ENCODE measurements around the gene USP28.
A peak's percentile ranks its signal among the peaks of the same experiment; 100 is the strongest.
"Not testable (repeated sequence)": the region's sequence is repeated elsewhere in the genome, so short reads cannot be mapped to it uniquely, and the experiment has no call there.

The USP28 gene

DNA sequence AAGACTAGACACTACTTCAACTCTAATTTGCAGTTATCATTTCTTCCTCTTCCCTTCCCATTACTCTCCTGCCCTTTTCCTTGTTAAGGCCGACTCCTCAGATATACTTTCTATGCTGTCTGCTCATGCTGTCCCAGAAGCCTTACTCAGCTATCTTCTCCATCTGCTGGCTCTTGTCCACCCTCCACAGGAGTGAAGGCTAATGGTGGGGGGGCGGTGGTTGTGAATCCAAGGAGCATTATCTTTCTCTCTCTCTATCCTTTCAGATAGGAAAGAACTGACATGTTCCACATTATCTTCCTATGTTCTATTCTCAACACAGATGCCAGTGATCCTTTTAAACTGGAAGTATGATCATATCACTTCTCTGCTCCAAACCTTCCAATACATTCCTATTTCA lies 37.4 kb downstream of the USP28 start:
- no peak for DNase-seq (ENCODE audit: low spot score)

DNA sequence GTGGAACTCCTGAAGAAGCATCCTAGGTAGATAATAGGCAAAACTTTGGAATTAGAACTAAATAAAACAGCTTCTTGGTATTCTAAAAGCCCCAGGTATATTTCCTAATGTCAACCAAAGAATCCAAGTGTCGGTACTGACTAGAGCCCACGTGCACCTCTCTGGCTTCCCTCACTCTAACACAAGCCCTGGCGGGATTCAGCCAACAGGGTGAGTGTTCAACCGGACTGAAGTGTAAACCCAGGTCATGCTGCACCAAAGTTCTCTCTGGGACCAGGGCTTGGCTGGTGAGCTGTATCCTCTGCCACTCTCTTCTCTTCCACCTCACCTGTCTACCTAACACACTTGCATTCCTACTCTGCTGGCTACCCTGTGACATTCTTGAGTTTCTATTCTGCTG lies 40.1 kb downstream of the USP28 start:
- no peak for DNase-seq (ENCODE audit: low spot score)

DNA sequence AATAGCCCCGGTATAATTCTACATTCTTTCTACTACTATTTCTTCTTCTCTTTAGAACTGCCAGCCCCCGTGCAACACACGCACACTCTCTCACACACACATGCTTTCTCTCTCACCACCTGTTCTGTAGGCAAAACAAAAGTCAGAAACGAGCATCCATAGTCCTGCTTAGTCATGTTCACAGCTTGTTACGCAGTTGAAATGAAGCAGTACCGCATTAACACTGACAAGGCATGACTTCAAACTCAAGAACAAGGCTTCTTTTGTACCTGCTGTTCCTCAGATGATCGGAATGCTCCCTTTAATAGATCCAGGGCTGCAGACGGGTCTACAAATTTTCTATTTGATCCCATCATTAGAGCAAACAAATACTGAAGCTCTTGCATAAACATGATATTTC lies 42.2 kb downstream of the USP28 start:
- DNase-seq (ENCODE audit: low spot score): no peak

DNA sequence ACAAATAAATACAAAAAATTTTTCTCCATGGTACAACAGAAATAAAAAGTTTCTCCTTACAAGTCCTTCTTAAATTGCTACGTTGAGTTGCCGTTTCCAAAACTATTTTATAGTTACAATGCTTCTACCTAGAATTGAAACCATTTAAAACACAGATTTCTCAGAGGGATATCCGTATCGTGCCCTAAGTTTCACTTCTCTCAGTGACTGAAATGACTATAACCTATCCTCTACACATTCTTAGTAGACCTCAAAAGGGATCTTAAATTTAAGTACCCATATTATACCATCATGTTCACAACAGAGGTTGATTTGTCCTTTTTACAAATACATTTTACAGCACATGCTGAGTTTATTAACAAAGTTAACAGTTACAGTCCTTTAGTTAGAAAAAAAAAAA lies 44.1 kb downstream of the USP28 start:
- DNase-seq (ENCODE audit: low spot score): peak; percentile 16

DNA sequence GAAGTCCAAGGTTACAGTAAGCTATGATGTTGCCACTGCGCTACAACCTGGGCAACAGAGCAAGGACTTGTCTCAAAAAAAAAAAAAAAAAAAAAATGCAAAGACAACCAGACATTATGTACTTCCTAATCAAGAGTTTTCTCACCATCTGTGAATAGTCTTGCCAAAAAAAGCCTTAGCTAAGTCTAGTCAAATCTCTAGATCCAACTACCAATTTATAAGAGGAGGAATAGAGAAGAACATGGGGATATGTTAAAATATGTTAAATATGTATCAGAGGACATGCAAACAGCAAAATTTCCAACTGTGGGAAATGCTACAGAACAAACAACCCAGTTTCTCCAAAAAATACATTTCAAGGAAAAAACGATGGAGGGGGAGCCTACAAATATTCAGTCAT lies 45.6 kb downstream of the USP28 start:
- no peak for DNase-seq (ENCODE audit: low spot score)

DNA sequence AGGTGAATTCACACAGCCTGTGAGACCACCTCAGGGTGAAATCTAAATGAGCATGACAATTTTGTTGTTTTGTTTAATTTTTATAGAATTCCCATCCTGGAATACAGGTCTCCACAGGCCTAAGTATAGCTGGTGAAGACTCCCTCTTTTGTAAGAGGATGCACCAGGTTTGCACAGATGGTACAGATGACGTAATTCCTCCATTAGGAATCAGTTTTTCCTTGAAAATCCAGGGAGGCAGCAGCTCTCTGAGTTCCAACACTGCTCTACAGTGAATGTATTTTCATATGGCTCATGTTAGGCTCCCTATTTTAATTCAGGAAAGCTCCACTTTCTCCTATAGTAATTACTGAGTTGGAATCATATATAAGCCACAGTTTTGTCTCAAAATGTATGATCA lies 47.2 kb downstream of the USP28 start:
- no peak for DNase-seq (ENCODE audit: low spot score)

DNA sequence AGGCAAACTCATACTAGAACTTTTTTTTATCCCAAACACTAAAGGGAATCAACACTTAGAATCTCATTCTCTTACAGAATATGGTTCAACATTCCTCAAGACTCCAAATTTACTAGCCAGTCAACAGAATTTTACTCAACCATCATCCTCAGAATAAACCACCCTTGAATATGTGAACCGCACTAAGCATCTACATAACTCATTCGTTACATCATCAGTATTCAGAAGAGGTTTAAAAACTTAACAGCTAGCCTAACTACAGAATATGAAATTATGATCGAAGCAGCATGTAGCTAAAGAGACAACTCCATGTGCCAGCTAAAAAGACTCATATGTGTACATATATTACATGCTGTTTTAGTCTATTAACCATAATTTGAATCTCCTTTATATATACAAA lies 47.9 kb downstream of the USP28 start:
- no peak for DNase-seq (ENCODE audit: low spot score)

DNA sequence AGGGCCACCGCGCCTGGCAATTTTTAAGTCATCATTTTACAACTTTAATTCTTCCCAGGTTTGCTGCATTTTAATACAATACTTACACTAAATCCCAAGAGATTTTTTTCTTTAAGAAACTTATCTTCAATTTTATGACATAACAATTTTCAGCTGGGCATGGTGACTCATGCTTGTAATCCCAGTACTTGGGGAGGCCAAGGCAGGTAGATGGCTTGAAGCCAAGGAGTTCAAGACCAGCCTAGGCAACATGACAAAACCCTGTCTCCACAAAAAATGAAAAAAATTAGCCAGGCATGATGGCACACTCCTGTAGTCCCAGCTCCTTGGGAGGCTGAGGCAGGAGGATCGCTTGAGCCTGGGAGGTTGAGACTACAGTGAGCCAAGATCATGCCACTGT lies 56.9 kb downstream of the USP28 start:
- DNase-seq (ENCODE audit: low spot score): no peak

DNA sequence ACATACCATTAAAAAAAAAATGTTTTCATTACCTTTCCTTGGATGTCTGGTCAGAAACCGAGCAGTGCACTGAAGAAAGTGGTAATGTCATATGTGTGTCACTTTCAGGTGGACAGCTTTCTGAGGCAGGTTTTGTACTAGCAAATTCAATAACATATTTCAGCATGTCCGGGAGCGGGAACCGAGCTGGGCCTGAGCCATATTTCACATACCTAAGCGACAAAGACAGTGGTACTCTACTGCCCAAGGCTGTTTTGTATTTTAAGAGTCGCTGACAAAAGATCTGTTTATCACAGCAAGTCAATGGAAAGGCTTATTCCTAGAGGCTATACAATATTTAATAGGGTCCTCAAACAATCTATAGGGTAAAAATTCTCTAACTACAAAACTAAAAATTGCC lies 57.7 kb downstream of the USP28 start:
- no peak for DNase-seq (ENCODE audit: low spot score)

DNA sequence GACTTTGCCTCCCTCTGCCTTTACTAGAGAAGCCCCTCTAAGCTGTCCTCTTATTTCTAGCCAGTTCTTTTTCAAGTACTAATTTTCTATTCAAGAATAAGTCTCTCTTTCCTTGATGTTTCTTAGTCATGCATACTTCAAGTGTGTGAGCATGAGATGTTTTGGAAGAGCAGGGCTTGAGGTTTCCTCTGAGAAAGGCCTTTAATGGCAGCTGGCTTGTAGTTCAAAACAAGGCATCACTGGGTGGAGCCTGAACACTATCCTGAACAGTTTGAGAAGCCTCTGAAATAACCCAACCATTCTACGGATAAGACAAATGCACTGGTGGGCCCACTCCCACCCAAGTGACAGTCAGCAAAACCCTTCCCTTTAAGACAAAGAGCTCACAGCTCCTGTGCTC lies 58.2 kb downstream of the USP28 start:
- no peak for DNase-seq (ENCODE audit: low spot score)

DNA sequence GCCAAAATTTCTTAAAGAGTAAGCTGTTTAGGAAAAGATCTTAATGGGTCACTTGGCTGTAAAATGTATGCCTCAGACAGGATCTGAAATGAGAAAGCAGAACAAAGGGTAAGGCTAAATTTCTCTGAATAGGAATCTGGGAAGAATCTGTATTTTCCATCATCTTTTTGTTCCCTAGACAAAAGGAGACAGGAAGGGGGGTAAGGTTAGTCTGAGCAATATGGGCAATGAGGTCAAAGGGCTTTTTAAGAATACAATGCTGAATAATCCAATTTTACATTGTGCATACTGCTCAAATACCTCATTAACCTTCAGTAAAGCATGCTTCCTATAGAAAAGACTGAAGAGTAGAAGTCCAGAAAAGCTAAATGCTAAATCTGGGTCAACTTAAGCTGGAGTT lies 61.2 kb downstream of the USP28 start:
- DNase-seq (ENCODE audit: low spot score): no peak

DNA sequence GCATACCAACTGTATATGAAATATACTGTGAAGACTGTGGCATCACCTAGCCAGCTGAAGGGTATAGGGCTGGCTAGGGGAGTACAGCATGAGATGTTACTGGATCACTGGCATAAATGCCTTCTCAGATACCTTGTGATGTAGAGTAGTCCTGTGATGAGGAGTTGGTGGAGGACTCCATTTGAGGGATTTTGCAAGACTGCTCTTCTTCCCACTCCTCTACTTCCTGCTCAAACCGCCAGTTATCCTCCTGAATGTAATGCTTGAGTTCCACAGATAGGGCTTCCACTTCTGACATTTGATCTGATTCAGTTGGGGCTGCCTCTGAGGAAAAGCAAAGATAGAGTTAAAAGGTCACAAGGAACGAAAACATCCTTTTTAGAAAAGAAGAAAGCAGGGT lies 66.4 kb downstream of the USP28 start:
- DNase-seq (ENCODE audit: low spot score): no peak

DNA sequence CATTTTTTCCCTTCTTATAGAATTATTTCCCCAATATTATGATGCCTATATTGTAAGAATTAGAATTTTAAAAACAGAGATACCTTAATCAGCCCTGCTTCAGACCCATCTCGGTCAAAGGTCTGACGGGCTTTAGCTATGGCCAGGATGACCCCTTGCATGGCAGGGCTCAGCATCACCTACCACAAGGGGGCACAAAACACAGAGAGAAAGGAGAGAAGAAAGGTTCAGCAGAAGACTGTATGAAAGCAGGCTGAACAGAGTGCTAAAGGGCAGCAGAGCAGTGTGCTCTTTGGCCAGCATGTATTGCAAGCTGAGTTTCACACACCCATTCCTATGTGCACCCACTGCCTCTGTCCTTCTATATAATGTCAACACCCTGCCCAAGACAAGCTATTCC lies 69.0 kb downstream of the USP28 start:
- peak; percentile 4 for DNase-seq (ENCODE audit: low spot score)

DNA sequence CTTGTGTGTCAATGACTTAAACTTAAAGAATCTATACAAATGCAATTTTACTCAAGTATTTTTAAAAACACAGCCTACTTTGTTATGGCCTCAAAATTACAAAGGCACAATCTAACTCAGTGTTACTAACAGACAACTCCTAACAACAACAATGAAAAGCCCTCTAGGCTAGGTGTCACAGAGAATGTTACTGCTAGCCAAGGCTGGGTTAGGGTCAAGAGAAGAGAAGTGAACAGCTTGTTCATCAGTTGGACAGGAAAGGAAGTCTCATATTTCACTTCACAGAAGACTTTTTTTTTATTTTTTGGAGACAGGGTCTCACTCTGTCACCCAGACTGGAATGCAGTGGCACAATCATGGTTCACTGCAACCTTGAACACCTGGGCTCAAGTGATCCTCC lies 69.7 kb downstream of the USP28 start:
- DNase-seq (ENCODE audit: low spot score): no peak

DNA sequence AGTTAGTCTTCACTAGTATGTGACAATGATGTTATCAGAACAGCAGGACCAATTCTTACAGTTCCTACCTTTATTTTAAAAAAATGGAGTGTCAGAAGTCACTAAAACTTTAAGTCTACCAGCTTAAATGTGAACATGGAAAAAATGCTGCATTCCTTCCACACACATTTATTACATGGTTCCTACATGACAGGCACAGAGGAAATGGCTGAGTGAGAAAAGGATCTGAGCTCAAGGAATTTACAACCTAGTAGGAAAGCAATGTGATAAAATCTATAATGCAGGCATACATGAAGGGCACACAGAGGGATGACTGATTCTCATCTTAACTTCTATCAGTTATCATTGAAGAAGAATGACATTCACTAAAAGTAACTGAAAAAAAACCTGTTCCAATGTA lies 72.8 kb downstream of the USP28 start:
- DNase-seq (ENCODE audit: low spot score): no peak

DNA sequence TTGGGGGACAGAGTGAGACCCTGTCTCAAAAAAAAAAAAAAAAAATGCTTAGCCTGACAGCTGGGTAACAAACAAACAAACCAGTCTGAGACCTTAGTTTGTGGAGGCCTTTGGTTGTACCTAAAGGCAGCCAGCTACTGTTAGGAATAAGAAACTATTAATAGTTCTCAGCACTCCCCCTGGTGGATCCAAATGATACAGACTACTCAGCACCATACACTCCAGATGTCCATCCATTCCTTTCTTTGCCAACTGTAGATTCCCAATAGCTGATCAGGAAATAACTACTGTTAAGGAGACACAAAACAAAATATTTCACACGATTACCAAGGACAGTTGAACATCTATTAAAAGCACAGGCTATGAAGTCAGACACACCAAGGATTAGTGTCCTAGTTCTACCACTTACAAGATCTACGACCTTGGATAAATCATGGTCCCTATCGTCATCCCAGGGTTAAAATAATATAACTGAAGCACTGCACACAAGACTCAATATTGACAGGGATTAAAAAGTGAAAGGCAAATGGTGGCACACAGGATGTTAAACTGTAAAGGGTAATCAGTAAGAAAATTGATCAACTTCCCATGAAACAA lies 78.6 kb downstream of the USP28 start:
- DNase-seq (ENCODE audit: low spot score): peak; percentile 45

DNA sequence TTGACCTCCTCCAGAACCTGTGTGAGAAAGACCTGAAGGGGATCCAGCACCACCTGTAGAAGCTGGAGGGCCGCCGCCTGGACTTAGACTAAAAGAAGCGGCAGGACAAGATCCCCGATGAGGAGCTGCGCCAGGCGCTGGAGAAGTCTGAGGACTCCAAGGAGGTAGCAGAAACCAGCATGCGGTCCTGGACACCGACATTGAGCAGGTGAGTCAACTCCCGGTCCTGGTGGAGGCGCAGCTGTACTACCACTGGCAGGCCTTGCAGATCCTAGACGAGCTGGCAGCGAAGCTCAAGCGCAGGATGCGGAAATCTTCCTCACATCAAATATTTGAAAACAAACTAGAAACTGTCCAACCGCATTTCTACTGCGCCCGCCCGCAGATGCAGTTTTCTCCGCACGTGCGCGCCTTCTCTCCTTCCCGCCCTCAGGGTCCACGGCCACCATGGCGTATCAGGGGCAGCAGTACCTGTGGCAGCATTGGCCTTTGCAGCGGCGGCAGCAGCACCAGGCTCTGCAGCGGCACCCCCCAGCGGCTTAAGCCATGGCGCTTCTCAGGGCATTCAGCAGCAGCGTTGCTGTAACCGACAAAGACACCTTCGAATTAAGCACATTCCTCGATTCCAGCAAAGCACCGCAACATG lies 85.6 kb downstream of the USP28 start:
- no peak for DNase-seq (ENCODE audit: low spot score)

DNA sequence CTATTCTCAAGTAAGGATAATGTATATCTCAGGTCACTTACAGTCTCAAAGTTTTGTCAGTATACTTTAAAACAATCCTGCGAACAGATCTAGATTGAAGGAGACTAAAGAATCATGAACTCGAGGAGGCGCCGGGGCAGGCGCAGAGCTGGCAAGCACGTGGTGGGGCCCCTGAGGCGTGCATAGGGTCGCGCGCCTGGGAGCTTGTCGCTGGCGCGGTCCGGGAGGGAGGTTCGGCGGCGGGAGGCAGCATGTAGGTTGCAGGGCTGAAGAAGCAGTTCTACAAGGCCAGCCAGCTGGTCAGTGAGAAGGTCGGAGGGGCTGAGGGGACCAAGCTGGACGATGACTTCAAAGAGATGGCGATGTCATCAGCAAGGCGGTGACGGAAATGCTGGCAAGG lies 86.4 kb downstream of the USP28 start:
- DNase-seq (ENCODE audit: low spot score): not testable (repeated sequence)

DNA sequence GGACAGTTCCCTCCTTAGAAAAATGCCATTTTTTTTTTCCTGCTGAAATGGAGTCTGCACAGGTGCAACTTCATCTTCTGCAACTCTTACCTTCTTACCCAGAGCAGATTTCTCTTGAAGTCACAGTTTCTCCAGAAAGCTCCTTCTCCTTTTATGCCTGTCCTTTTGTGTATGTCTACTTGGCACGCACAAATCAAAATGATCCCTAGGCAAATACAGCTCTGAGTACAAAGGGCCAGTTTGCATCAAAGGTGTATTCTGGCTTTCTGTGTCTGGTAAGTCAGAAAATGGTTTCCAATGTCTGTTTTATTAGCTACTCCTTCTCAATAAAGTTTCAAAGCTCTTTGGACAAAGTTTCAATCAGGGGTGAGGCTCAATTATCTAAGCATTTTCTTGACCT lies 93.2 kb downstream of the USP28 start:
- no peak for DNase-seq (ENCODE audit: low spot score)

DNA sequence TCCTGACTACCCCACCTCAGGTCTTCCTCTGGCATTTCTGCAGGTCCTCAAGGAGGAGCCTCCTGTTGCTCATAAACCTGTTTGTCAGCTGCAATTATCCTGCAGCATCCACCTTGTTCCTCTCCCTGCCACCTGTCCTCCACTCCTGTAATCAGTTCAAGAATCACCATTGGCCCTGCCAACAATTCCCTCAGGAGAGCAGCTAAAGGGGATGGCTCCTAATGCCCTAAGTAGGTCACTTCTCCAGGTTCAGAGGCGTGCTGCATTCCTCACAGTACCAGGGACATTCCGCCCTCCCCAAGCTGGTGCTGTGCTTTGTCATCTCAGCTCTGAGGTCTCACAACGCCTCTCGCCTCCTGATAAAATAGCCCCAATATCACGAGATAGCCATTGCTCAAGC lies 93.7 kb downstream of the USP28 start:
- DNase-seq (ENCODE audit: low spot score): no peak

DNA sequence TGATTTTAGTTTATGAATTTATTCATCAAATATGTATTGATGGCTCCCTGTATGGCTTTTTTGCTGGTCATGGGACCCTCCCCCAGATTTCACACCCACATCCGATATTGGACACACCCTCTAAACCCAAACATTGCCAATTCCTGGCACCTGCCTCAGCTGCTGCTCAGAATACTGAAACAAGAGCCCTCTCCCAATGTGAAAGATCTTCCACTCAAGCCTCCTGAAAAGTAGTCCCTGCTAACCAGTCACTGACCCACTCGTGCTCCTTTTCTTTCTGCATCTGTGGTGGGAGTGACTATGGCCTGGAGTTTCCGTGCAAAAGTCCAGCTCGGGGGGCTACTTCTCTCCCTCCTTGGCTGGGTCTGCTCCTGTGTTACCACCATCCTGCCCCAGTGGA lies 95.9 kb downstream of the USP28 start, which contains the start of gene CLDN25:
CLDN25 (plus strand) TSS at position 301 of the 400 bp plus-strand sequence; CDS start at position 301, 0 bp downstream.
- no peak for DNase-seq (ENCODE audit: low spot score)

DNA sequence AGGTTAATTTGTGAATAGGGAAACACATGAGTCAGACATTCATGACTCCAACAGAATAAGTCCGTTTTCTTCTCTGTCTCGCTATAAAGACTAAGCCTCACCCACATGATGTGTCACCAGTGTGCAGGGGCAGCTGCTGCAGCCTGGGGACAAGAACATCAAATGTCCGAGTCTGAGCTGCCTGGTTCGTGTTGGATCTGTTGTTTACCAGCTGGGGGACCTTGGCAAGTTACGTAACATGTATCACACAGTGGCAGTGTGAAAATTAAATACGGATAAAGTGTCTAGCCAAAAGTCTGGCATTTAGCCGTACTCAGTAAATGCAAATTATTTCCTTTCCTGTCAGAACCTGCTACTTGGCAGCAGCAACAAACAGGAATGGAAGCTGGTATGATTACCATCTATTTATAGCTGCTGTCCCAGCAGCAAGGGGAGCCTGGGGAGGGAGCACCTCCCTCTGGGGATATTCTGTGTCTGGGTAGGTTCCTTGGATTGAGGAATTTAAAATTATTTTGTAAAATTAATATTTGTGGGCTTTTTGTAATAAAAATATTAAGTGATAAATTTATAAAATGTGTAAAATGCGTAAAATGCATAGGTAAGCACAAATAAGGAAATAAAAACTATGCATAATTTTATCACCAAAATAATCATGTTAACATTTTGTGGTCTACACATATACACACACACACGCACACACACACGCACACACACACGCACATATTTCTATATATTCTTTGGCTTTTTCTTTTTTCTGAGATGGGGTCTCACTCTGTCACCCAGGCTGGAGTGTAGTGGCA lies 97.1 kb downstream of the USP28 start:
- no peak for DNase-seq (ENCODE audit: low spot score)

DNA sequence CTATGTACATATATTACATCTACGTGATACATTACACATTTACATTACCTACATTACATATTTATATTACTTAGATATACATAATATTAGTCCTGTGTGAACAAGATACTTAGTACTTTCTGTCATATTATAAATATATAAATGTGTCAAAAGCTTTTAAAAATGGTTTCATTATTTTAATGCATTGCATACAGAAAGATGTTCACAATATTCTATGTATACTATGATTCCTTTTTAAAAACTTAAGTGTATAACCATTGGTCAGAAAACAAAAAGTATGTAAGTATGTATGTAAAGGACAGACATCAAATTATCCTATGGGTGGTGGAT lies 101.2 kb downstream of the USP28 start:
- DNase-seq (ENCODE audit: low spot score): no peak

Measured in activated CD4-positive, alpha-beta T cell treated with anti-CD3 and anti-CD28 coated beads, Interleukin-2, Interleukin-4, amounts not matched to agents 100 ng/mL and 50 ng/mL, durations not matched to agents 16 hours and 8 hours (primary cell).